GM18502 (cell line): ENCODE results near the gene HNRNPR.
"Not testable (repeated sequence)": the region's sequence is repeated elsewhere in the genome, so short reads cannot be mapped to it uniquely, and the experiment has no call there.

ENCODE experiments used
- ATAC-seq: cut with Tn5 transposase; IDR thresholded peaks from one replicate; pipeline ENCODE4 v1.9.1; 2021; ENCODE audit warnings: mild to moderate bottlenecking; ENCODE audit not compliant: unreplicated experiment, poor library complexity

Gene HNRNPR

GRCh38 chr1:23258082-23258481 is 86.0 kb downstream of the HNRNPR start:
- not testable (repeated sequence) for ATAC-seq

DNA sequence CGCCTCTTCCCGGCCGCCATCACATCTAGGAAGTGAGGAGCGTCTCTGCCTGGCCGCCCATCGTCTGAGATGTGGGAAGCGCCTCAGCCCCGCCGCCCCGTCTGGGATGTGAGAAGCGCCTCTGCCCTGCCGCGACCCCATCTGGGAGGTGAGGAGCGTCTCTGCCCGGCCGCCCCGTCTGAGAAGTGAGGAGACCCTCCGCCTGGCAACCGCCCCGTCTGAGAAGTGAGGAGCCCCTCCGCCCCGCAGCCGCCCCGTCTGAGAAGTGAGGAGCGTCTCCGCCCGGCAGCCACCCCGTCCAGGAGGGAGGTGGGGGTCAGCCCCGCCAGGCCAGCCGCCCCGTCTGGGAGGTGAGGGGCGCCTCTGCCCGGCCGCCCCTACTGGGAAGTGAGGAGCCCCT is 86.7 kb downstream of the HNRNPR start:
- not testable (repeated sequence) for ATAC-seq
